K562 treated with DMSO at 1 percent for 48 hours (cell line): ENCODE data around the gene PRKCB. TPM values are rescaled to one million over a fixed set of nuclear protein-coding genes. Genes with fewer than 3 reads are reported as not detected.

ENCODE experiments used
- total RNA-seq: library from RNA; unstranded; fragments of 300-600 nt; gene quantifications from 2 replicates; pipeline ENCODE4 v1.2.3, GENCODE V29; 2022; ENCODE audit warnings: low replicate concordance; ENCODE audit errors: extremely low read depth

PRKCB gene
- 543 TPM in 1 of 2 replicates, not detected in the other for total RNA-seq

DNA sequence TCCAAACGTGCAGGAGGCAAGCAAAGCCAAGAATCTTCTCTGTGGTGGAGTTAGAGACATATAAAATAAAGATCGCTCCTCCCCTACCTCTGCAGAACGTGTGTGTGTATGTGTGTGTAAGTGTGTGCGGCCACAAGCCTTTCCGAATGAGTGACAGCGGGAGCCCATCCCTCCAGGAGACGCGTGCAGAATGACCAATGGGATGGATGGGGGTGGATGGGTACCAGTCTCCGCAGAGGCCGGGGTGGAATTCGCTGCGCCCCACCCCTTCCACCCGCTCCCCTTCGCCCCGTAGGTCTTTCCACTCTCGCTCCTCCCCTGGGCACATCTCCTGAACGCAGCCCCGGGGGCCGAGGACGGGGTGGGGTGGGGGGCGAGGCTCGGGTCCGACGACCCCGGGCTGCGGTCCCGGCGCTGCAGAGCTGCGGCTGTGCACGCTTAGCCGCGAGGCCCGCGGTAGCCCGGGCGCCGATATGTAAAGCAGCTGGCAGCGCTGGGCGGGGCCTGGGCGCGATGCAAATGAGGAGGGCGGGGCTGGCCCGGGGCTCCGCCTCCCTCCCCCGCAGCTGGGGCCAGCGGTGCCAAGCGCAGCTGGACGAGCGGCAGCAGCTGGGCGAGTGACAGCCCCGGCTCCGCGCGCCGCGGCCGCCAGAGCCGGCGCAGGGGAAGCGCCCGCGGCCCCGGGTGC is at the start of gene PRKCB:
TSS of gene PRKCB (plus strand) at position 594 of the 688 bp plus-strand sequence.

DNA sequence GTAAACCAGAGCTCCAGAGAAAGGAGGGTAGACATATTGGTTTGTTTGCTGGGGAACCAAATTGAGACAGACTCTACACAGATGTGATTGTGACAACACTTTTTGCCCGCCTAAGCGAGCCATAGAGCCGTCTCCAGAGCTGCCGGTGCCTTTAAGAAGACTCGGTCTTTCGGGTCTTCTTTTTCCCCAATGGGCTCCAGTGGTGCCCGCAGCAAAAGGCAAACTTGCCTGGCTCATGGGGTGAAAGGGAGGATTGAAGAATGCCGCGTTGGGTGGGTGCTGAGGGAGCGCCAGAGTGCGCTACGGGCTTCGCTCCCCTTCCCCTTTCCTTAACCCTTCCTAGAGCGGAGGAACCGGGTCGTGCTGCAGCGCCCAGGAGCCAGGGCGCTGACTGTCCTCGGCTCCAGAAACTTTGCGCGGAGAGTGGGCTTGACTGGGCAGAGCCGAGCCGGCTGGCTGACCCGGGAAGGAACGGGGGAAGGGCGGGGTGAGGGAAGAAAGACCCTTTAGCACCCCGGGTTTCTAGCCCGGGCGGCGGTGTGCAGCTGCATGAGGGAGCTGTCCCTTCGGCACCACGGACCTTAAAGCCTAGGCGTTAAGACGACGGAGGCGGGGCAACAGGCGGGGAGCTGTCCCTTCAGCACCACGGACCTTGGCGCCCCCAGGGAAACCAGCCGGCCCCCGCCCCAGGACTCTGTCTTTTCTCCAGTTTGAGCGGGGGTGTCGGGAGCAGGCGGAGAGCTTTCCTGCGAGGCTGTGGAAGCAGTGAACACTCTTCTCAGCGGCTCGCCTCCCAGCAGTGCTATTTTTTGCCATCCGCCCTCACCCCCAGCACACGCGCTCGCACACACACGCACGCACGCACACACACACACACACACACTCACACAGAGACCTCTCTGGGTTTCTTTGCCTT is 419.9 kb downstream of the PRKCB start, which contains the start of gene CACNG3:
TSS of gene CACNG3 (plus strand) at position 880 of the 916 bp plus-strand sequence. CDS start 420 bp downstream, outside the sequence.

Other genes with a start within 250 kb of the PRKCB start
- not detected in 2 replicates for gene NDUFAB1, start 239.7 kb upstream of the PRKCB start, total RNA-seq
- gene PALB2, start 194.7 kb upstream of the PRKCB start, total RNA-seq = not detected in 2 replicates
- not detected in 2 replicates for gene DCTN5, start 194.5 kb upstream of the PRKCB start, total RNA-seq
- gene PLK1, start 157.1 kb upstream of the PRKCB start, total RNA-seq = 319 TPM in 1 of 2 replicates, not detected in the other
- not detected in 2 replicates for gene ERN2, start 122.8 kb upstream of the PRKCB start, total RNA-seq
- gene CHP2, start 81.0 kb upstream of the PRKCB start, total RNA-seq = not detected in 2 replicates